Measurements from ENCODE around the gene ADPRM. TPM values are rescaled to one million over a fixed set of nuclear protein-coding genes. Genes with fewer than 3 reads are reported as not detected.

Gene ADPRM
- total and polyA plus RNA-seq, 2 donors (not counting 3 experiments of a cell fraction or from before 2014, with no cell fraction given): 7.4 to 7.6 TPM

Other genes starting within 250 kb of the ADPRM start
- not detected in 2 replicates for gene MYH4, start 228.0 kb upstream of the ADPRM start, total RNA-seq
- gene MYH4, start 228.0 kb upstream of the ADPRM start, polyA plus RNA-seq: not detected in 2 replicates
- not detected in 2 replicates for gene MYH1, start 179.1 kb upstream of the ADPRM start, total RNA-seq
- gene MYH1, start 179.1 kb upstream of the ADPRM start, polyA plus RNA-seq: not detected in 2 replicates
- 0.05 TPM in 1 of 2 replicates, not detected in the other for gene MYH2, start 147.9 kb upstream of the ADPRM start, total RNA-seq
- not detected in 2 replicates for gene MYH2, start 147.9 kb upstream of the ADPRM start, polyA plus RNA-seq
- 0.73 and 0.78 TPM in 2 replicates for gene MYH3, start 40.3 kb upstream of the ADPRM start, total RNA-seq
- 0.08 and 0.65 TPM in 2 replicates for gene MYH3, start 40.3 kb upstream of the ADPRM start, polyA plus RNA-seq
- gene SCO1, start 61 bp upstream of the ADPRM start, total RNA-seq: 28.0 and 30.8 TPM in 2 replicates
- gene SCO1, start 61 bp upstream of the ADPRM start, polyA plus RNA-seq: 10.4 and 11.9 TPM in 2 replicates
- gene TMEM220, start 32.4 kb downstream of the ADPRM start, total RNA-seq: 10.4 and 11.2 TPM in 2 replicates
- gene TMEM220, start 32.4 kb downstream of the ADPRM start, polyA plus RNA-seq: 2.1 and 3.6 TPM in 2 replicates
- gene TMEM238L, start 106.5 kb downstream of the ADPRM start, total RNA-seq: not detected in 2 replicates
- gene TMEM238L, start 106.5 kb downstream of the ADPRM start, polyA plus RNA-seq: not detected in 2 replicates
- not detected in 2 replicates for gene PIRT, start 140.5 kb downstream of the ADPRM start, total RNA-seq
- gene PIRT, start 140.5 kb downstream of the ADPRM start, polyA plus RNA-seq: not detected in 2 replicates

Data from endothelial cell of umbilical vein (primary cell).